SK-N-SH treated with all-trans-retinoic acid at 6 μM for 48 hours (cell line): ENCODE measurements around the gene PTP4A2.

Source experiments
- CSDC2 ChIP-seq: fragments of 250-450 bp; sonication (Bioruptor Pico); IDR thresholded peaks from 2 replicates; pipeline ENCODE4 v1.5.0; 2020; ENCODE audit warnings: mild to moderate bottlenecking, moderate library complexity
- TSHZ2 ChIP-seq: fragments of 250-450 bp; sonication (Bioruptor Pico); IDR thresholded peaks from 2 replicates; pipeline ENCODE4 v1.5.0; 2020; ENCODE audit warnings: mild to moderate bottlenecking, moderate library complexity
- ZFP3 ChIP-seq: fragments of 250-450 bp; sonication (Bioruptor Pico); IDR thresholded peaks from 2 replicates; pipeline ENCODE4 v1.5.0; 2020; ENCODE audit warnings: mild to moderate bottlenecking, moderate library complexity
- ZFP30 ChIP-seq: fragments of 450-650 bp; formaldehyde crosslinking; IDR thresholded peaks from 2 replicates; pipeline ENCODE4 v1.5.0; 2022; ENCODE audit warnings: mild to moderate bottlenecking, moderate library complexity
- ZNF8 ChIP-seq: fragments of 450-650 bp; formaldehyde crosslinking; IDR thresholded peaks from 2 replicates; pipeline ENCODE4 v1.5.0; 2020; ENCODE audit warnings: mild to moderate bottlenecking, moderate library complexity
- TF ChIP-seq, protein P1 (sequence below): fragments of 250-450 bp; sonication (Bioruptor Pico); IDR thresholded peaks from 2 replicates; pipeline ENCODE4 v1.8.0; 2020; ENCODE audit warnings: mild to moderate bottlenecking, moderate library complexity, borderline replicate concordance
- TF ChIP-seq, protein P2 (sequence below): fragments of 250-450 bp; sonication (Bioruptor Pico); IDR thresholded peaks from 2 replicates; pipeline ENCODE4 v1.5.1; 2020; ENCODE audit warnings: low read depth, mild to moderate bottlenecking, moderate library complexity

- TF ChIP-seq TSHZ2 (CRISPR knock-in tag) (no peak), ZFP30 (CRISPR knock-in tag) (no peak), CSDC2 (no peak), ZNF8 (CRISPR knock-in tag) (no peak), ZFP3 (no peak)
- TF ChIP-seq, protein P1, sequence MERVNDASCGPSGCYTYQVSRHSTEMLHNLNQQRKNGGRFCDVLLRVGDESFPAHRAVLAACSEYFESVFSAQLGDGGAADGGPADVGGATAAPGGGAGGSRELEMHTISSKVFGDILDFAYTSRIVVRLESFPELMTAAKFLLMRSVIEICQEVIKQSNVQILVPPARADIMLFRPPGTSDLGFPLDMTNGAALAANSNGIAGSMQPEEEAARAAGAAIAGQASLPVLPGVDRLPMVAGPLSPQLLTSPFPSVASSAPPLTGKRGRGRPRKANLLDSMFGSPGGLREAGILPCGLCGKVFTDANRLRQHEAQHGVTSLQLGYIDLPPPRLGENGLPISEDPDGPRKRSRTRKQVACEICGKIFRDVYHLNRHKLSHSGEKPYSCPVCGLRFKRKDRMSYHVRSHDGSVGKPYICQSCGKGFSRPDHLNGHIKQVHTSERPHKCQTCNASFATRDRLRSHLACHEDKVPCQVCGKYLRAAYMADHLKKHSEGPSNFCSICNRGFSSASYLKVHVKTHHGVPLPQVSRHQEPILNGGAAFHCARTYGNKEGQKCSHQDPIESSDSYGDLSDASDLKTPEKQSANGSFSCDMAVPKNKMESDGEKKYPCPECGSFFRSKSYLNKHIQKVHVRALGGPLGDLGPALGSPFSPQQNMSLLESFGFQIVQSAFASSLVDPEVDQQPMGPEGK (CRISPR knock-in tag) = no peak
- TF ChIP-seq, protein P2, sequence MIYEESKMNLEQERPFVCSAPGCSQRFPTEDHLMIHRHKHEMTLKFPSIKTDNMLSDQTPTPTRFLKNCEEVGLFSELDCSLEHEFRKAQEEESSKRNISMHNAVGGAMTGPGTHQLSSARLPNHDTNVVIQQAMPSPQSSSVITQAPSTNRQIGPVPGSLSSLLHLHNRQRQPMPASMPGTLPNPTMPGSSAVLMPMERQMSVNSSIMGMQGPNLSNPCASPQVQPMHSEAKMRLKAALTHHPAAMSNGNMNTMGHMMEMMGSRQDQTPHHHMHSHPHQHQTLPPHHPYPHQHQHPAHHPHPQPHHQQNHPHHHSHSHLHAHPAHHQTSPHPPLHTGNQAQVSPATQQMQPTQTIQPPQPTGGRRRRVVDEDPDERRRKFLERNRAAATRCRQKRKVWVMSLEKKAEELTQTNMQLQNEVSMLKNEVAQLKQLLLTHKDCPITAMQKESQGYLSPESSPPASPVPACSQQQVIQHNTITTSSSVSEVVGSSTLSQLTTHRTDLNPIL (CRISPR knock-in tag) = no peak
Observed at GRCh38 chr1:31872658-31873636, 65.2 kb downstream of the PTP4A2 start.
